SK-N-SH treated with all-trans-retinoic acid at 6 μM for 48 hours (cell line): ENCODE data around the gene SPG11.

Experiments
- ATAC-seq: fragments of 200-7000 bp; cut with Tn5 transposase; 3 replicates; pipeline ENCODE4 v1.9.1; 2020; ENCODE audit warnings: mild to moderate bottlenecking, moderate library complexity
- ARNTL ChIP-seq: fragments of 450-650 bp; formaldehyde crosslinking; IDR thresholded peaks from 2 replicates; pipeline ENCODE4 v1.5.0; 2020; ENCODE audit warnings: low read depth, mild to moderate bottlenecking, moderate library complexity, borderline replicate concordance
- CSDC2 ChIP-seq: fragments of 250-450 bp; sonication (Bioruptor Pico); IDR thresholded peaks from 2 replicates; pipeline ENCODE4 v1.5.0; 2020; ENCODE audit warnings: mild to moderate bottlenecking, moderate library complexity
- ESRRG ChIP-seq: fragments of 250-450 bp; sonication (Bioruptor Pico); IDR thresholded peaks from 2 replicates; pipeline ENCODE4 v1.6.1; 2021; ENCODE audit warnings: mild to moderate bottlenecking
- GLIS3 ChIP-seq: fragments of 250-450 bp; sonication (Bioruptor Pico); IDR thresholded peaks from 2 replicates; pipeline ENCODE4 v1.5.0; 2020; ENCODE audit warnings: mild to moderate bottlenecking, moderate library complexity
- ISL1 ChIP-seq: fragments of 250-450 bp; sonication (Bioruptor Pico); IDR thresholded peaks from 2 replicates; pipeline ENCODE4 v2.1.2; 2022; ENCODE audit warnings: mild to moderate bottlenecking, moderate library complexity
- OSR1 ChIP-seq: fragments of 250-450 bp; sonication (Bioruptor Pico); IDR thresholded peaks from 2 replicates; pipeline ENCODE4 v1.8.0; 2022; ENCODE audit warnings: moderate library complexity, mild to moderate bottlenecking, inconsistent platforms
- PATZ1 ChIP-seq: fragments of 250-450 bp; sonication (Bioruptor Pico); IDR thresholded peaks from 2 replicates; pipeline ENCODE4 v1.8.0; 2020; ENCODE audit warnings: mild to moderate bottlenecking, moderate library complexity, borderline replicate concordance
- POU6F1 ChIP-seq: fragments of 250-450 bp; sonication (Bioruptor Pico); IDR thresholded peaks from 2 replicates; pipeline ENCODE4 v1.8.0; 2021; ENCODE audit warnings: low read depth, mild to moderate bottlenecking, moderate library complexity, borderline replicate concordance
- PPARA ChIP-seq: fragments of 250-450 bp; sonication (Bioruptor Pico); IDR thresholded peaks from 2 replicates; pipeline ENCODE4 v1.5.0; 2020; ENCODE audit warnings: mild to moderate bottlenecking, borderline replicate concordance
- RARB ChIP-seq: fragments of 250-450 bp; sonication (Bioruptor Pico); IDR thresholded peaks from 2 replicates; pipeline ENCODE4 v1.8.0; 2021; ENCODE audit warnings: mild to moderate bottlenecking, moderate library complexity
- SNAI2 ChIP-seq: fragments of 250-450 bp; sonication (Bioruptor Pico); IDR thresholded peaks from 2 replicates; pipeline ENCODE4 v1.5.0; 2020; ENCODE audit warnings: mild to moderate bottlenecking, moderate library complexity
- TCF4 ChIP-seq: fragments of 250-450 bp; sonication (Bioruptor Pico); IDR thresholded peaks from 2 replicates; pipeline ENCODE4 v1.8.0; 2021; ENCODE audit warnings: mild to moderate bottlenecking, moderate library complexity, borderline replicate concordance
- TOX ChIP-seq: fragments of 250-450 bp; sonication (Bioruptor Pico); IDR thresholded peaks from 2 replicates; pipeline ENCODE4 v1.8.0; 2021; ENCODE audit warnings: mild to moderate bottlenecking, moderate library complexity, borderline replicate concordance
- ZC3H10 ChIP-seq: fragments of 250-450 bp; sonication (Bioruptor Pico); IDR thresholded peaks from 2 replicates; pipeline ENCODE4 v1.5.1; 2021; ENCODE audit warnings: mild to moderate bottlenecking, moderate library complexity
- ZFP3 ChIP-seq: fragments of 250-450 bp; sonication (Bioruptor Pico); IDR thresholded peaks from 2 replicates; pipeline ENCODE4 v1.5.0; 2020; ENCODE audit warnings: mild to moderate bottlenecking, moderate library complexity
- ZFP30 ChIP-seq: fragments of 450-650 bp; formaldehyde crosslinking; IDR thresholded peaks from 2 replicates; pipeline ENCODE4 v1.5.0; 2022; ENCODE audit warnings: mild to moderate bottlenecking, moderate library complexity
- ZNF565 ChIP-seq: fragments of 450-650 bp; formaldehyde crosslinking; conservative IDR thresholded peaks from 2 replicates; pipeline ENCODE4 v1.5.0; 2020; ENCODE audit warnings: low read depth, mild to moderate bottlenecking, moderate library complexity
- ZNF70 ChIP-seq: fragments of 450-650 bp; formaldehyde crosslinking; IDR thresholded peaks from 2 replicates; pipeline ENCODE4 v1.5.0; 2020; ENCODE audit warnings: mild to moderate bottlenecking, moderate library complexity
- ZNF8 ChIP-seq: fragments of 450-650 bp; formaldehyde crosslinking; IDR thresholded peaks from 2 replicates; pipeline ENCODE4 v1.5.0; 2020; ENCODE audit warnings: mild to moderate bottlenecking, moderate library complexity
- TF ChIP-seq, protein P1 (sequence below): fragments of 250-450 bp; sonication (Bioruptor Pico); IDR thresholded peaks from 2 replicates; pipeline ENCODE4 v1.5.1; 2020; ENCODE audit warnings: low read depth, mild to moderate bottlenecking, moderate library complexity
- TF ChIP-seq, protein P2 (sequence below): fragments of 250-450 bp; sonication (Bioruptor Pico); IDR thresholded peaks from 2 replicates; pipeline ENCODE4 v1.5.0; 2020; ENCODE audit warnings: mild to moderate bottlenecking, moderate library complexity

The SPG11 gene

DNA sequence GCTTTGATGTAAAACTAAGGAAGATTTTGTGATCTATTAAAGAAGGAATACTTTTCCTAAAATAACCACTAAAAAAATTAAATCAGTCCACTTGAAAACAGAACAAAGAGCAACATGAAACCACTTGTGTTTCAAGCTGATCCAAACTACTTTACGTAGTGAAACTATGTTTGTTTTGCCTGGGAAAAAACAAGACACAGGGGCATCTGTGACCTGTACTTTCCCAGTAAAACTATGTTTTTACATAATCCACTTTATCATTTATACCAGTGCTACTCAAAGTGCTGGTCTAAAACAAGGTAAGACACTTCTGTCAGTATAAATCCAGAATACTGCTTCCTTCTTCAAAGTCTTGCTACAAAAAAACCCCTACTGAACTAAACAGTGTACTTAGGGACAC, 56.7 kb downstream of the SPG11 start:
- ATAC-seq = no peak
- no peak for TF ChIP-seq PATZ1 (CRISPR knock-in tag)
- no peak for TF ChIP-seq SNAI2 (CRISPR knock-in tag)
- TF ChIP-seq ISL1 = no peak
- TF ChIP-seq PPARA = no peak
- TF ChIP-seq ARNTL = no peak
- no peak for TF ChIP-seq OSR1
- no peak for TF ChIP-seq ZC3H10 (CRISPR knock-in tag)
- TF ChIP-seq ZFP30 (CRISPR knock-in tag) = no peak
- TF ChIP-seq ZNF70 = no peak
- TF ChIP-seq, protein P1, sequence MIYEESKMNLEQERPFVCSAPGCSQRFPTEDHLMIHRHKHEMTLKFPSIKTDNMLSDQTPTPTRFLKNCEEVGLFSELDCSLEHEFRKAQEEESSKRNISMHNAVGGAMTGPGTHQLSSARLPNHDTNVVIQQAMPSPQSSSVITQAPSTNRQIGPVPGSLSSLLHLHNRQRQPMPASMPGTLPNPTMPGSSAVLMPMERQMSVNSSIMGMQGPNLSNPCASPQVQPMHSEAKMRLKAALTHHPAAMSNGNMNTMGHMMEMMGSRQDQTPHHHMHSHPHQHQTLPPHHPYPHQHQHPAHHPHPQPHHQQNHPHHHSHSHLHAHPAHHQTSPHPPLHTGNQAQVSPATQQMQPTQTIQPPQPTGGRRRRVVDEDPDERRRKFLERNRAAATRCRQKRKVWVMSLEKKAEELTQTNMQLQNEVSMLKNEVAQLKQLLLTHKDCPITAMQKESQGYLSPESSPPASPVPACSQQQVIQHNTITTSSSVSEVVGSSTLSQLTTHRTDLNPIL (CRISPR knock-in tag) = no peak
- no peak for TF ChIP-seq TOX (CRISPR knock-in tag)
- no peak for TF ChIP-seq ZFP3 (CRISPR knock-in tag)
- TF ChIP-seq, protein P2, sequence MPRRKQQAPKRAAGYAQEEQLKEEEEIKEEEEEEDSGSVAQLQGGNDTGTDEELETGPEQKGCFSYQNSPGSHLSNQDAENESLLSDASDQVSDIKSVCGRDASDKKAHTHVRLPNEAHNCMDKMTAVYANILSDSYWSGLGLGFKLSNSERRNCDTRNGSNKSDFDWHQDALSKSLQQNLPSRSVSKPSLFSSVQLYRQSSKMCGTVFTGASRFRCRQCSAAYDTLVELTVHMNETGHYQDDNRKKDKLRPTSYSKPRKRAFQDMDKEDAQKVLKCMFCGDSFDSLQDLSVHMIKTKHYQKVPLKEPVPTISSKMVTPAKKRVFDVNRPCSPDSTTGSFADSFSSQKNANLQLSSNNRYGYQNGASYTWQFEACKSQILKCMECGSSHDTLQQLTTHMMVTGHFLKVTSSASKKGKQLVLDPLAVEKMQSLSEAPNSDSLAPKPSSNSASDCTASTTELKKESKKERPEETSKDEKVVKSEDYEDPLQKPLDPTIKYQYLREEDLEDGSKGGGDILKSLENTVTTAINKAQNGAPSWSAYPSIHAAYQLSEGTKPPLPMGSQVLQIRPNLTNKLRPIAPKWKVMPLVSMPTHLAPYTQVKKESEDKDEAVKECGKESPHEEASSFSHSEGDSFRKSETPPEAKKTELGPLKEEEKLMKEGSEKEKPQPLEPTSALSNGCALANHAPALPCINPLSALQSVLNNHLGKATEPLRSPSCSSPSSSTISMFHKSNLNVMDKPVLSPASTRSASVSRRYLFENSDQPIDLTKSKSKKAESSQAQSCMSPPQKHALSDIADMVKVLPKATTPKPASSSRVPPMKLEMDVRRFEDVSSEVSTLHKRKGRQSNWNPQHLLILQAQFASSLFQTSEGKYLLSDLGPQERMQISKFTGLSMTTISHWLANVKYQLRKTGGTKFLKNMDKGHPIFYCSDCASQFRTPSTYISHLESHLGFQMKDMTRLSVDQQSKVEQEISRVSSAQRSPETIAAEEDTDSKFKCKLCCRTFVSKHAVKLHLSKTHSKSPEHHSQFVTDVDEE (CRISPR knock-in tag) = no peak

DNA sequence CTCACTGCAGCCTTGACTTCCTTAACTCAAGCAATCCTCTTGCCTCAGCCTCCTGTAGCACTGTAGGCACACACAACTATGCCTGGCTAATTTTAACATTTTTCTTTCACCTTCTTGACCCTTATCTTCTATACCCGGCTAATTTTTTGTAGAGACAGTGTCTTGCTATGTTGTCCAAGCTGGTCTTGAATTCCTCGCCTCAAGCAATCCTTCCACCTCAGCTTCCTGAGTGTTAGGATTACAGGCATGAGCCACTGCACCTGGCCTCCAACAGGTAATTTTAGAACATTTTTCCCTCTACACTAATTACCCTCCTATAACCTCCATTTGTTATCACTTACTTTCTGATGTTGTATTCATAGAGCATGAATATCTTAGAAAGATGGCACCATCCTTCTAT, 60.3 kb downstream of the SPG11 start:
- ATAC-seq = no peak
- no peak for TF ChIP-seq ZC3H10 (CRISPR knock-in tag)
- no peak for TF ChIP-seq CSDC2 (CRISPR knock-in tag)
- TF ChIP-seq ZNF8 (CRISPR knock-in tag) = no peak
- TF ChIP-seq OSR1 = no peak
- no peak for TF ChIP-seq ZFP30 (CRISPR knock-in tag)
- no peak for TF ChIP-seq RARB
- no peak for TF ChIP-seq ESRRG (CRISPR knock-in tag)
- TF ChIP-seq POU6F1 = no peak
- TF ChIP-seq TOX (CRISPR knock-in tag) = no peak
- TF ChIP-seq ZNF565 (CRISPR knock-in tag) = no peak
- TF ChIP-seq GLIS3 (CRISPR knock-in tag) = no peak
- no peak for TF ChIP-seq TCF4
- TF ChIP-seq, protein P1 (CRISPR knock-in tag) = no peak

DNA sequence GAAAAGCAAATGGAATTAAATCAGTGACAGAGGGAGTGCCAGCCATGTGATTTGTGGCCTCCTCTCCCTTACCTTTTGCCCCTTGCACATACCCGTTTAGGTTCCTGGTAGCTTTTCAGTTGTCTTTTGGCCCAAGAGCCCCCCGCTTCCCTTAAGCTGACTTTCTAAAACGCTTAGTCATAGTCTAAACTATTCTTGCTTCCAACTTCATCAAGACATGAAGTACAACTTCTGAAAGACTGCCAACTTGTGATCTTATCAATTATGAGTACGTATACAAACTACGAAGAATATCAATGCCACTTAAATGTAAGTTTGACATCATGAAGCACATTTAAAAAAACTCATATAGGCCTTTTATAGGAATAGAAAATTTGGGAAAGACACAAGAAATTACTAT, 64.6 kb downstream of the SPG11 start:
- peak; percentile 78 for ATAC-seq
- TF ChIP-seq CSDC2 (CRISPR knock-in tag) = no peak
- TF ChIP-seq, protein P2 (CRISPR knock-in tag) = no peak
- no peak for TF ChIP-seq ZNF8 (CRISPR knock-in tag)
- TF ChIP-seq ZFP30 (CRISPR knock-in tag) = no peak
- no peak for TF ChIP-seq OSR1
- TF ChIP-seq ESRRG (CRISPR knock-in tag) = no peak
- no peak for TF ChIP-seq PATZ1 (CRISPR knock-in tag)
- TF ChIP-seq ARNTL = no peak
- TF ChIP-seq ISL1 = no peak
- no peak for TF ChIP-seq ZFP3 (CRISPR knock-in tag)
